ENCODE data around the gene KMT2B.

KMT2B gene

GRCh38 chr19:35739275-35740107 is 21.7 kb downstream of the KMT2B start:
- Mint-ChIP-seq H3K4me3 (peak overlapping the region; percentile 94), H3K36me3 (peaks cover 5% of the 10 kb centered on the region), H3K27ac (no peak overlapping the region), H3K9me3 (ENCODE audit: low read depth) (no peaks in the 10 kb centered on the region), H3K27me3 (no peaks in the 10 kb centered on the region), H3K4me1 (ENCODE audit: low read depth) (peaks cover 42% of the 10 kb centered on the region)

- no peaks in the 10 kb centered on the region for H3K27me3 Mint-ChIP-seq
- H3K4me3 Mint-ChIP-seq: peak overlapping the region; percentile 94
- peaks cover 44% of the 10 kb centered on the region for H3K4me1 Mint-ChIP-seq (ENCODE audit: low read depth)
- no peaks in the 10 kb centered on the region for H3K9me3 Mint-ChIP-seq (ENCODE audit: low read depth)
- H3K27ac Mint-ChIP-seq: peak overlapping the region; percentile 93
- peaks cover 5% of the 10 kb centered on the region for H3K36me3 Mint-ChIP-seq
These were observed 22.3 kb downstream of the KMT2B start for GRCh38 chr19:35740108-35740422.

GRCh38 chr19:35740423-35741202 is 22.8 kb downstream of the KMT2B start:
- H3K4me1 Mint-ChIP-seq (ENCODE audit: low read depth): peaks cover 48% of the 10 kb centered on the region
- peak overlapping the region; percentile 93 for H3K27ac Mint-ChIP-seq
- H3K27me3 Mint-ChIP-seq: no peaks in the 10 kb centered on the region
- peaks cover 5% of the 10 kb centered on the region for H3K36me3 Mint-ChIP-seq
- peak overlapping the region; percentile 94 for H3K4me3 Mint-ChIP-seq
- H3K9me3 Mint-ChIP-seq (ENCODE audit: low read depth): no peaks in the 10 kb centered on the region

GRCh38 chr19:35741203-35741515 is 23.4 kb downstream of the KMT2B start:
- H3K4me1 Mint-ChIP-seq (ENCODE audit: low read depth): peaks cover 53% of the 10 kb centered on the region

GRCh38 chr19:35742121-35742724 is 24.4 kb downstream of the KMT2B start, which contains the start of gene IGFLR1:
TSS of gene IGFLR1 (minus strand) at chr19:35742452. CDS start at chr19:35741180, 1,272 bp downstream.
- H3K4me3 Mint-ChIP-seq: peak within 1 kb of the TSS; percentile 95
- peak within 1 kb of the TSS; percentile 99 for H3K27ac Mint-ChIP-seq
- H3K36me3 Mint-ChIP-seq: peaks cover 5% of the 10 kb centered on the region
- H3K9me3 Mint-ChIP-seq (ENCODE audit: low read depth): no peaks in the 10 kb centered on the region
- no peaks in the 10 kb centered on the region for H3K27me3 Mint-ChIP-seq
- peaks cover 52% of the 10 kb centered on the region for H3K4me1 Mint-ChIP-seq (ENCODE audit: low read depth)

More at GRCh38 chr19:35741203-35741515, 23.4 kb downstream of the KMT2B start:
- peak overlapping the region; percentile 93 for H3K27ac Mint-ChIP-seq
- peaks cover 5% of the 10 kb centered on the region for H3K36me3 Mint-ChIP-seq
- no peaks in the 10 kb centered on the region for H3K27me3 Mint-ChIP-seq
- peak overlapping the region; percentile 95 for H3K4me3 Mint-ChIP-seq
- no peaks in the 10 kb centered on the region for H3K9me3 Mint-ChIP-seq (ENCODE audit: low read depth)

- Mint-ChIP-seq H3K4me3 (peak overlapping the region; percentile 95), H3K9me3 (ENCODE audit: low read depth) (no peaks in the 10 kb centered on the region), H3K36me3 (peaks cover 5% of the 10 kb centered on the region), H3K4me1 (ENCODE audit: low read depth) (peaks cover 57% of the 10 kb centered on the region), H3K27ac (peak overlapping the region; percentile 99), H3K27me3 (no peaks in the 10 kb centered on the region)
These were observed 26.0 kb downstream of the KMT2B start for GRCh38 chr19:35743640-35744429.

- Mint-ChIP-seq H3K9me3 (ENCODE audit: low read depth) (no peaks in the 10 kb centered on the region), H3K4me1 (ENCODE audit: low read depth) (peaks cover 60% of the 10 kb centered on the region), H3K36me3 (peaks cover 5% of the 10 kb centered on the region), H3K4me3 (peak overlapping the region; percentile 95), H3K27ac (peak overlapping the region; percentile 99), H3K27me3 (no peaks in the 10 kb centered on the region)
These were observed 26.9 kb downstream of the KMT2B start for GRCh38 chr19:35744430-35745327.

- no peaks in the 10 kb centered on the region for H3K9me3 Mint-ChIP-seq (ENCODE audit: low read depth)
- peaks cover 61% of the 10 kb centered on the region for H3K4me1 Mint-ChIP-seq (ENCODE audit: low read depth)
- no peaks in the 10 kb centered on the region for H3K27me3 Mint-ChIP-seq
- peak within 1 kb of the TSS; percentile 95 for H3K4me3 Mint-ChIP-seq
- peaks cover 5% of the 10 kb centered on the region for H3K36me3 Mint-ChIP-seq
- H3K27ac Mint-ChIP-seq: peak within 1 kb of the TSS; percentile 99
These were observed 27.7 kb downstream of the KMT2B start, which contains the start of the genes PSENEN and U2AF1L4 for GRCh38 chr19:35745328-35746086. TSS of gene PSENEN (plus strand) at chr19:35745651. CDS start at chr19:35745931, 280 bp downstream. TSS of gene U2AF1L4 (minus strand) at chr19:35745418. CDS start at chr19:35745391, 27 bp downstream.

GRCh38 chr19:35746087-35746462 is 28.3 kb downstream of the KMT2B start:
- Mint-ChIP-seq H3K27ac (peak overlapping the region; percentile 99), H3K4me1 (ENCODE audit: low read depth) (peaks cover 56% of the 10 kb centered on the region), H3K36me3 (peaks cover 5% of the 10 kb centered on the region), H3K27me3 (no peaks in the 10 kb centered on the region), H3K9me3 (ENCODE audit: low read depth) (no peaks in the 10 kb centered on the region), H3K4me3 (peak overlapping the region; percentile 95)

- Mint-ChIP-seq H3K9me3 (ENCODE audit: low read depth) (no peaks in the 10 kb centered on the region), H3K4me1 (ENCODE audit: low read depth) (peaks cover 56% of the 10 kb centered on the region), H3K4me3 (peak overlapping the region; percentile 95), H3K36me3 (peaks cover 5% of the 10 kb centered on the region), H3K27ac (peak overlapping the region; percentile 99), H3K27me3 (no peaks in the 10 kb centered on the region)
These were observed 28.7 kb downstream of the KMT2B start for GRCh38 chr19:35746531-35746930.

- peak within 1 kb of the TSS; percentile 95 for H3K27ac Mint-ChIP-seq
- H3K4me3 Mint-ChIP-seq: peak within 1 kb of the TSS; percentile 97
- peaks cover 42% of the 10 kb centered on the region for H3K4me1 Mint-ChIP-seq (ENCODE audit: low read depth)
- H3K9me3 Mint-ChIP-seq (ENCODE audit: low read depth): no peaks in the 10 kb centered on the region
- H3K36me3 Mint-ChIP-seq: no peaks in the 10 kb centered on the region
- H3K27me3 Mint-ChIP-seq: no peaks in the 10 kb centered on the region
These were observed 30.6 kb downstream of the KMT2B start, which contains the start of gene LIN37 for GRCh38 chr19:35748106-35749020. TSS of gene LIN37 (plus strand) at chr19:35748576. CDS start at chr19:35748725, 149 bp downstream.

GRCh38 chr19:35750167-35750566 is 32.4 kb downstream of the KMT2B start:
- Mint-ChIP-seq H3K4me1 (ENCODE audit: low read depth) (peaks cover 33% of the 10 kb centered on the region), H3K27ac (no peak overlapping the region), H3K4me3 (peak overlapping the region; percentile 27), H3K27me3 (no peaks in the 10 kb centered on the region), H3K36me3 (no peaks in the 10 kb centered on the region), H3K9me3 (ENCODE audit: low read depth) (no peaks in the 10 kb centered on the region)
